ENCODE data around the gene THBS4.

Gene THBS4

GRCh38 chr5:80116465-80116864, 81.3 kb downstream of the THBS4 start:
- no peak for DNase-seq (ENCODE audit: low read depth in 2 of 2, low spot score in 1 of 2)

- DNase-seq (ENCODE audit: low read depth in 2 of 2, low spot score in 1 of 2), result no peak
Measured at GRCh38 chr5:80117446-80117845, 82.3 kb downstream of the THBS4 start.

- no peak for DNase-seq (ENCODE audit: low read depth in 2 of 2, low spot score in 1 of 2)
Measured at GRCh38 chr5:80119372-80119771, 84.2 kb downstream of the THBS4 start.

- DNase-seq (ENCODE audit: low read depth in 2 of 2, low spot score in 1 of 2), result no peak
Measured at GRCh38 chr5:80122579-80122978, 87.4 kb downstream of the THBS4 start.

GRCh38 chr5:80124121-80124918, 89.2 kb downstream of the THBS4 start:
- DNase-seq (ENCODE audit: low read depth in 2 of 2, low spot score in 1 of 2), result no peak

GRCh38 chr5:80125022-80125961, 90.1 kb downstream of the THBS4 start:
- DNase-seq (ENCODE audit: low read depth in 2 of 2, low spot score in 1 of 2), result no peak

- DNase-seq (ENCODE audit: low read depth in 2 of 2, low spot score in 1 of 2), result no peak
Measured at GRCh38 chr5:80125962-80126480, 90.9 kb downstream of the THBS4 start.

GRCh38 chr5:80127116-80127552, 92.0 kb downstream of the THBS4 start:
- no peak for DNase-seq (ENCODE audit: low read depth in 2 of 2, low spot score in 1 of 2)

GRCh38 chr5:80128141-80128540, 93.0 kb downstream of the THBS4 start:
- no peak for DNase-seq (ENCODE audit: low read depth in 2 of 2, low spot score in 1 of 2)

GRCh38 chr5:80129146-80129545, 94.0 kb downstream of the THBS4 start:
- no peak for DNase-seq (ENCODE audit: low read depth in 2 of 2, low spot score in 1 of 2)

Data from stimulated activated CD8-positive, alpha-beta memory T cell treated with anti-CD3 and anti-CD28 coated beads, Interleukin-4, amount 100 ng/mL, for 1 hour (primary cell).